ENCODE measurements around the gene LTK. TPM values are rescaled to one million over a fixed set of nuclear protein-coding genes. Genes with fewer than 3 reads are reported as not detected.

The LTK gene
- total RNA-seq, 3 donors from 2014 or later (not counting 1 experiment from before 2014, with no cell fraction given): 0.56 to 4.9 (median 1.7) TPM

- H3K36me3 Mint-ChIP-seq: no peaks in the 10 kb centered on the region
- ATAC-seq: no peak
- peak overlapping the region; percentile 65 for H3K4me3 Mint-ChIP-seq
- Histone ChIP-seq H3K27me3 (ENCODE audit: control insufficient read depth, insufficient read depth, low read length) (peaks cover 57% of the 10 kb centered on the region), H3K27ac (ENCODE audit: low read length) (no peak overlapping the region), H3K9me3 (ENCODE audit: control insufficient read depth, insufficient read depth, low read length) (no peaks in the 10 kb centered on the region), H3K4me1 (ENCODE audit: control insufficient read depth, insufficient read depth, low read length) (peaks cover 33% of the 10 kb centered on the region), H3K4me3 (ENCODE audit: low read length) (no peak overlapping the region), H3K36me3 (ENCODE audit: control insufficient read depth, insufficient read depth, low read length) (no peaks in the 10 kb centered on the region)
- peaks cover 7 to 14% of the 10 kb centered on the region in 2 donors for H3K4me1 Mint-ChIP-seq
- peak in 1 of 2 donors; percentile 63 for DNase-seq
- WGBS (ENCODE audit: insufficient coverage): 2% methylated on average over 59 of the region's 60 CpGs
- TF ChIP-seq CTCF (IDR thresholded peaks at IDR 0.05): no peak
- intact Hi-C loops (cut with micrococcal nuclease): no loop called here
- no peak overlapping the region for H3K27ac Mint-ChIP-seq
- H3K27me3 Mint-ChIP-seq (ENCODE audit: low read depth in 2 of 2): peaks cover 47 to 48% of the 10 kb centered on the region in 2 donors
- no peaks in the 10 kb centered on the region for H3K9me3 Mint-ChIP-seq
Measured at GRCh38 chr15:41494922-41495735, 18.5 kb downstream of the LTK start.

DNA sequence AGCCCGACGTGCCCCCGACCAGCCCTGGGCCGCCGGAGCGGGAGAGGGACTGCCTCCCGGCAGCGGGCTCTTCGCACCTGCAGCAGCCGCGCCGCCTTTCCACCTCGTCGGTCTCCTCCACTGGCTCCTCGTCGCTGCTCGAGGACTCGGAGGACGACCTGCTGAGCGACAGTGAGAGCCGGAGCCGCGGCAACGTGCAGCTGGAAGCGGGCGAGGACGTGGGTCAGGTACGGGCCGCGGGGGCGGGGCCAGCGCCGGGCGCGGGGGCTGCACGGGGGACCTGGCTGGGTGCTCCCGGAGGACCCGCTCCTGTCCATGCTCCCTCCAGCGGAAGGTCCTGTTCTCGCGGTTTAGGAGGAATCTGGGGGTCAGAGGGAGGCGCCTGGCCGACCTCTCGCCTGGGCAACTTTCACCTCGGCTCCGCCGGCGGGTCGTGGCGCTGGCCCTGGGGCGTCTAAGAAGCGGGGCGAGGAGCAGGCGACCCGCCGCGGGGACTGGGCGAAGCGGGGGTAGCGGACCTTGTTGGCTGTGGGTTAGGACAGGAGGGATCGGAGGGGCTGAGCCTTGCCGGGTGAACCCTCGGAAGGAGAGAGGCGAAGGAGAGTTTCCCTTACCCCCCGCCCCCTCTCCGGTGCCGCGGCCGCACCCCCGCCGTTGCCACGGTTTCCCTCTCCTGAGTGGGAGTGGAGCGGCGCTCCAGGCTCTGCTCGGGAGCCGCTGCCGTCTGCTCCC, 19.3 kb downstream of the LTK start:
- Histone ChIP-seq H3K4me1 (ENCODE audit: control insufficient read depth, insufficient read depth, low read length) (peaks cover 33% of the 10 kb centered on the region), H3K9me3 (ENCODE audit: control insufficient read depth, insufficient read depth, low read length) (no peaks in the 10 kb centered on the region), H3K36me3 (ENCODE audit: control insufficient read depth, insufficient read depth, low read length) (no peaks in the 10 kb centered on the region), H3K27ac (ENCODE audit: low read length) (no peak overlapping the region), H3K4me3 (ENCODE audit: low read length) (peak overlapping the region; percentile 35), H3K27me3 (ENCODE audit: control insufficient read depth, insufficient read depth, low read length) (peaks cover 54% of the 10 kb centered on the region)
- Mint-ChIP-seq H3K4me1 (peaks cover 7 to 14% of the 10 kb centered on the region in 2 donors), H3K4me3 (peak overlapping the region; percentile 82), H3K36me3 (no peaks in the 10 kb centered on the region), H3K27me3 (ENCODE audit: low read depth in 2 of 2) (peaks cover 40 to 42% of the 10 kb centered on the region in 2 donors), H3K27ac (no peak overlapping the region), H3K9me3 (no peaks in the 10 kb centered on the region)
- DNase-seq: peak; percentile 31 to 65
- peak in 2 of 3 donors; percentile 9 to 34 for ATAC-seq
- TF ChIP-seq CTCF (IDR thresholded peaks at IDR 0.05): no peak
- WGBS (ENCODE audit: insufficient coverage): 2% methylated on average over 76 of the region's 77 CpGs
- intact Hi-C loops (cut with micrococcal nuclease): no loop called here

DNA sequence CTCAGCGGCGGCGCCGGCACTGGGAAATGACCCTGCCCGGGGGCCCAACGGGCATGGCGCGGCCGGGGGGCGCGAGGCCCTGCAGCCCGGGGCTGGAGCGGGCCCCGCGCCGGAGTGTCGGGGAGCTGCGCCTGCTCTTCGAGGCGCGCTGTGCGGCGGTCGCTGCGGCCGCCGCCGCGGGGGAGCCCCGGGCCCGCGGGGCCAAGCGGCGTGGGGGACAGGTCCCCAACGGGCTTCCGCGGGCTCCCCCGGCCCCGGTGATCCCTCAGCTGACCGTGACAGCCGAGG, 19.8 kb downstream of the LTK start:
- DNase-seq: no peak
- Histone ChIP-seq H3K27me3 (ENCODE audit: control insufficient read depth, insufficient read depth, low read length) (peaks cover 49% of the 10 kb centered on the region), H3K4me1 (ENCODE audit: control insufficient read depth, insufficient read depth, low read length) (peaks cover 33% of the 10 kb centered on the region), H3K27ac (ENCODE audit: low read length) (no peak overlapping the region), H3K9me3 (ENCODE audit: control insufficient read depth, insufficient read depth, low read length) (no peaks in the 10 kb centered on the region), H3K4me3 (ENCODE audit: low read length) (peak overlapping the region; percentile 35), H3K36me3 (ENCODE audit: control insufficient read depth, insufficient read depth, low read length) (no peaks in the 10 kb centered on the region)
- H3K4me3 Mint-ChIP-seq: peak overlapping the region; percentile 82
- H3K27ac Mint-ChIP-seq: no peak overlapping the region
- no peak for TF ChIP-seq CTCF (IDR thresholded peaks at IDR 0.05)
- peaks cover 7 to 14% of the 10 kb centered on the region in 2 donors for H3K4me1 Mint-ChIP-seq
- no peaks in the 10 kb centered on the region for H3K9me3 Mint-ChIP-seq
- peak in 2 of 3 donors; percentile 6 to 43 for ATAC-seq
- H3K36me3 Mint-ChIP-seq: no peaks in the 10 kb centered on the region
- under 1% methylated on average over 41 of the region's 41 CpGs for WGBS (ENCODE audit: insufficient coverage)
- H3K27me3 Mint-ChIP-seq (ENCODE audit: low read depth in 2 of 2): peaks cover 34 to 39% of the 10 kb centered on the region in 2 donors
- intact Hi-C loops (cut with micrococcal nuclease): no loop called here

Measured in natural killer cell (primary cell).